PC-9 (cell line): ENCODE results near the gene CEP55.

Source experiments
- EZH2 ChIP-seq: fragments of 200-600 bp; sonication (generic); IDR thresholded peaks from 2 replicates; pipeline ENCODE4 v1.8.0; 2017; ENCODE audit warnings: antibody characterized with exemption, low read depth
- TF ChIP-seq, protein P1 (sequence below): fragments of 200-600 bp; sonication (generic); conservative IDR thresholded peaks from 2 replicates; pipeline ENCODE4 v1.6.1; 2017; ENCODE audit warnings: mixed run types, antibody characterized with exemption, mild to moderate bottlenecking, moderate library complexity

DNA sequence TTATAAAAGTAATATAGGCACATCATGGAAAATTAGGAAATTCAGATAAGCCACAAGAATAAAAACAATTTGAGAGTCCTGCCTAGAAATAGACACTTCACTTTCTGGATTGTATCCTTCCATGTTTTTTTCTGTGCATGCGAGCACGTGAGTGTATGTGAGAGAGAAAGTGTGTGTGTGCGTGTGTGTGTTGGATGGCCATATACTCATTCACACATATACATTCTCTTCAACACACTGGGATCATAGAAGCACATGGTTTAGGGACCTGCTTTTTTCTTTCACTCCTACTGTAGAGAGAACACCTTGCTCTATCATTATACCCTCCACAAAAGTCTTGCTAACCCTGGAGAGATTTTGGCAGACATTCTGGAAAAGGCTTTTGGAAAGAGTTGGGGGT lies 77.5 kb downstream of the CEP55 start:
- TF ChIP-seq, protein P1, sequence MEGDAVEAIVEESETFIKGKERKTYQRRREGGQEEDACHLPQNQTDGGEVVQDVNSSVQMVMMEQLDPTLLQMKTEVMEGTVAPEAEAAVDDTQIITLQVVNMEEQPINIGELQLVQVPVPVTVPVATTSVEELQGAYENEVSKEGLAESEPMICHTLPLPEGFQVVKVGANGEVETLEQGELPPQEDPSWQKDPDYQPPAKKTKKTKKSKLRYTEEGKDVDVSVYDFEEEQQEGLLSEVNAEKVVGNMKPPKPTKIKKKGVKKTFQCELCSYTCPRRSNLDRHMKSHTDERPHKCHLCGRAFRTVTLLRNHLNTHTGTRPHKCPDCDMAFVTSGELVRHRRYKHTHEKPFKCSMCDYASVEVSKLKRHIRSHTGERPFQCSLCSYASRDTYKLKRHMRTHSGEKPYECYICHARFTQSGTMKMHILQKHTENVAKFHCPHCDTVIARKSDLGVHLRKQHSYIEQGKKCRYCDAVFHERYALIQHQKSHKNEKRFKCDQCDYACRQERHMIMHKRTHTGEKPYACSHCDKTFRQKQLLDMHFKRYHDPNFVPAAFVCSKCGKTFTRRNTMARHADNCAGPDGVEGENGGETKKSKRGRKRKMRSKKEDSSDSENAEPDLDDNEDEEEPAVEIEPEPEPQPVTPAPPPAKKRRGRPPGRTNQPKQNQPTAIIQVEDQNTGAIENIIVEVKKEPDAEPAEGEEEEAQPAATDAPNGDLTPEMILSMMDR: no peak
- no peak for TF ChIP-seq EZH2
